ENCODE measurements around the gene TPK1.

DNA sequence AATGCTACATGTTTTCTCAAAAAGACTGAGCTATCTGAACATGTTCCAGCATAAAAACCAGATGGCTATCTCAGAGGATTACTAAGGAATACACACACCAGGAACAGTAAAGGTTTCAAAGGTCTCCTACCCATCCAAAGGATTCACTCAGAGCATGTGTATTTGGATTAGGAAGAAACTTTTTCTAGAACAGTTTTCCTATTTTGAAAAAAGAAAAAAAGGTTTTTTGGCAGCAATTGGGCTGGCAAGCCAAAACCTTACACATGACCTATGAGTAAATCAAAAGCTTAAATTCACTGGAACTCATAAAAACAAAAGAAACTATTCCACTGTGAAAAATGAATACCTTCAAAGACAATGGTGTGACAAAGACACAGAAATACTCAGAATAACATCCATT, 9.6 kb downstream of the TPK1 start:
- no peak for TF ChIP-seq EZH2 (IDR thresholded peaks at IDR 0.05; ENCODE audit: borderline replicate concordance, low read length)
- TF ChIP-seq, protein P1, sequence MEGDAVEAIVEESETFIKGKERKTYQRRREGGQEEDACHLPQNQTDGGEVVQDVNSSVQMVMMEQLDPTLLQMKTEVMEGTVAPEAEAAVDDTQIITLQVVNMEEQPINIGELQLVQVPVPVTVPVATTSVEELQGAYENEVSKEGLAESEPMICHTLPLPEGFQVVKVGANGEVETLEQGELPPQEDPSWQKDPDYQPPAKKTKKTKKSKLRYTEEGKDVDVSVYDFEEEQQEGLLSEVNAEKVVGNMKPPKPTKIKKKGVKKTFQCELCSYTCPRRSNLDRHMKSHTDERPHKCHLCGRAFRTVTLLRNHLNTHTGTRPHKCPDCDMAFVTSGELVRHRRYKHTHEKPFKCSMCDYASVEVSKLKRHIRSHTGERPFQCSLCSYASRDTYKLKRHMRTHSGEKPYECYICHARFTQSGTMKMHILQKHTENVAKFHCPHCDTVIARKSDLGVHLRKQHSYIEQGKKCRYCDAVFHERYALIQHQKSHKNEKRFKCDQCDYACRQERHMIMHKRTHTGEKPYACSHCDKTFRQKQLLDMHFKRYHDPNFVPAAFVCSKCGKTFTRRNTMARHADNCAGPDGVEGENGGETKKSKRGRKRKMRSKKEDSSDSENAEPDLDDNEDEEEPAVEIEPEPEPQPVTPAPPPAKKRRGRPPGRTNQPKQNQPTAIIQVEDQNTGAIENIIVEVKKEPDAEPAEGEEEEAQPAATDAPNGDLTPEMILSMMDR (IDR thresholded peaks at IDR 0.05; ENCODE audit: low read length), result no peak

Measured in OCI-LY1 (cell line).